ENCODE measurements around the gene DHH.
"Not testable (repeated sequence)": the region's sequence is repeated elsewhere in the genome, so short reads cannot be mapped to it uniquely, and the experiment has no call there.

The DHH gene

GRCh38 chr12:49070971-49071370, 23.6 kb downstream of the DHH start:
- DNase-seq (ENCODE audit: low read depth, low spot score): no peak

- peak; percentile 99 for DNase-seq (ENCODE audit: low read depth, low spot score)
Measured at GRCh38 chr12:49069507-49070346, 24.9 kb downstream of the DHH start, which contains the start of gene RHEBL1. RHEBL1 (minus strand) TSS chr12:49069979; CDS start chr12:49069785, 194 bp downstream.

- no peak for DNase-seq (ENCODE audit: low read depth, low spot score)
Measured at GRCh38 chr12:49068879-49069506, 25.6 kb downstream of the DHH start.

- DNase-seq (ENCODE audit: low read depth, low spot score): no peak
Measured at GRCh38 chr12:49066120-49066519, 28.5 kb downstream of the DHH start.

GRCh38 chr12:49064767-49065152, 29.8 kb downstream of the DHH start:
- no peak for DNase-seq (ENCODE audit: low read depth, low spot score)

GRCh38 chr12:49061916-49062315, 32.7 kb downstream of the DHH start:
- DNase-seq (ENCODE audit: low read depth, low spot score): not testable (repeated sequence)

GRCh38 chr12:49061157-49061650, 33.4 kb downstream of the DHH start:
- DNase-seq (ENCODE audit: low read depth, low spot score): no peak

GRCh38 chr12:49060237-49061156, 34.1 kb downstream of the DHH start, which contains the start of gene KMT2D:
KMT2D (minus strand) TSS chr12:49060794; CDS start chr12:49055324, 5,470 bp downstream.
- DNase-seq (ENCODE audit: low read depth, low spot score): peak; percentile 98

GRCh38 chr12:49059299-49060171, 35.1 kb downstream of the DHH start:
- peak; percentile 62 for DNase-seq (ENCODE audit: low read depth, low spot score)

- peak; percentile 25 for DNase-seq (ENCODE audit: low read depth, low spot score)
Measured at GRCh38 chr12:49059045-49059298, 35.6 kb downstream of the DHH start.

- no peak for DNase-seq (ENCODE audit: low read depth, low spot score)
Measured at GRCh38 chr12:49058366-49059044, 36.1 kb downstream of the DHH start.

GRCh38 chr12:49057888-49058287, 36.7 kb downstream of the DHH start:
- no peak for DNase-seq (ENCODE audit: low read depth, low spot score)

GRCh38 chr12:49055978-49056754, 38.4 kb downstream of the DHH start:
- DNase-seq (ENCODE audit: low read depth, low spot score): peak; percentile 71

- no peak for DNase-seq (ENCODE audit: low read depth, low spot score)
Measured at GRCh38 chr12:49055092-49055491, 39.5 kb downstream of the DHH start.

- no peak for DNase-seq (ENCODE audit: low read depth, low spot score)
Measured at GRCh38 chr12:49054524-49054923, 40.1 kb downstream of the DHH start.

- DNase-seq (ENCODE audit: low read depth, low spot score): no peak
Measured at GRCh38 chr12:49054096-49054495, 40.5 kb downstream of the DHH start.

- DNase-seq (ENCODE audit: low read depth, low spot score): no peak
Measured at GRCh38 chr12:49052451-49053208, 42.0 kb downstream of the DHH start.

GRCh38 chr12:49051777-49052438, 42.7 kb downstream of the DHH start:
- DNase-seq (ENCODE audit: low read depth, low spot score): no peak
